HCEC 1CT (cell line): ENCODE data around the gene ASTN2.
A peak's percentile ranks its signal among the peaks of the same experiment; 100 is the strongest.

Experiments
- DNase-seq: peaks from one replicate; pipeline ENCODE4 v3.0.0-alpha.2; 2017

The ASTN2 gene

GRCh38 chr9:116686693-116687073 is 728.2 kb downstream of the ASTN2 start:
- no peak for DNase-seq

- DNase-seq: no peak
Measured at GRCh38 chr9:116686135-116686534, 728.7 kb downstream of the ASTN2 start.

- DNase-seq: no peak
Measured at GRCh38 chr9:116685166-116685565, 729.7 kb downstream of the ASTN2 start.

- DNase-seq: no peak
Measured at GRCh38 chr9:116683535-116683934, 731.3 kb downstream of the ASTN2 start.

- DNase-seq: peak; percentile 23
Measured at GRCh38 chr9:116674210-116674980, 740.5 kb downstream of the ASTN2 start.

- no peak for DNase-seq
Measured at GRCh38 chr9:116673375-116673774, 741.5 kb downstream of the ASTN2 start.

GRCh38 chr9:116671605-116672004 is 743.3 kb downstream of the ASTN2 start:
- no peak for DNase-seq

GRCh38 chr9:116668970-116669695 is 745.7 kb downstream of the ASTN2 start:
- DNase-seq: peak; percentile 4

GRCh38 chr9:116663581-116663980 is 751.3 kb downstream of the ASTN2 start:
- no peak for DNase-seq

GRCh38 chr9:116662646-116663310 is 752.1 kb downstream of the ASTN2 start:
- no peak for DNase-seq

GRCh38 chr9:116661037-116661954 is 753.6 kb downstream of the ASTN2 start:
- peak; percentile 68 for DNase-seq

GRCh38 chr9:116658265-116658664 is 756.6 kb downstream of the ASTN2 start:
- no peak for DNase-seq

- DNase-seq: no peak
Measured at GRCh38 chr9:116656977-116657376, 757.9 kb downstream of the ASTN2 start.

GRCh38 chr9:116656501-116656971 is 758.3 kb downstream of the ASTN2 start:
- no peak for DNase-seq

- DNase-seq: no peak
Measured at GRCh38 chr9:116654059-116654355, 760.9 kb downstream of the ASTN2 start.

- no peak for DNase-seq
Measured at GRCh38 chr9:116653348-116654058, 761.4 kb downstream of the ASTN2 start.

GRCh38 chr9:116647515-116647809 is 767.4 kb downstream of the ASTN2 start:
- DNase-seq: no peak

GRCh38 chr9:116646661-116647514 is 768.0 kb downstream of the ASTN2 start:
- DNase-seq: peak; percentile 56

- no peak for DNase-seq
Measured at GRCh38 chr9:116644091-116644688, 770.7 kb downstream of the ASTN2 start.

GRCh38 chr9:116643691-116644090 is 771.2 kb downstream of the ASTN2 start:
- DNase-seq: no peak
